Neural progenitor cell (in vitro differentiated cells): Measurements from ENCODE around the gene VAMP2. TPM values are rescaled to one million over a fixed set of nuclear protein-coding genes. Genes with fewer than 3 reads are reported as not detected.

Experiments used
- DNase-seq: peaks from one replicate; pipeline ENCODE4 v3.0.0-alpha.2; 2016; ENCODE audit warnings: low spot score
- H2AFZ ChIP-seq: fragments of 200-600 bp; sonication (generic); replicated peaks from 2 replicates; pipeline ENCODE4 v1.6.1; 2016; ENCODE audit warnings: antibody characterized with exemption
- H3F3A ChIP-seq: fragments of 200-600 bp; sonication (generic); 2 replicates; pipeline ENCODE4 v1.6.1; 2016; ENCODE audit warnings: antibody characterized with exemption, low read depth
- H3K27ac ChIP-seq: fragments of 200-600 bp; sonication (generic); 2 replicates; pipeline ENCODE4 v1.5.1; 2016; ENCODE audit warnings: mild to moderate bottlenecking
- H3K27me3 ChIP-seq: fragments of 200-600 bp; sonication (generic); 2 replicates; pipeline ENCODE4 v1.6.1; 2016; ENCODE audit warnings: mild to moderate bottlenecking, moderate library complexity
- H3K36me3 ChIP-seq: fragments of 200-600 bp; sonication (generic); 2 replicates; pipeline ENCODE4 v1.5.1; 2016
- H3K4me1 ChIP-seq: fragments of 200-600 bp; sonication (generic); 2 replicates; pipeline ENCODE4 v1.6.1; 2016; ENCODE audit warnings: mixed run types
- H3K4me2 ChIP-seq: fragments of 200-600 bp; sonication (generic); 2 replicates; pipeline ENCODE4 v1.6.1; 2016
- H3K4me3 ChIP-seq: fragments of 200-600 bp; sonication (generic); 2 replicates; pipeline ENCODE4 v1.5.1; 2016
- H3K79me2 ChIP-seq: fragments of 200-600 bp; sonication (generic); 2 replicates; pipeline ENCODE4 v1.6.1; 2016; ENCODE audit warnings: low read depth
- H3K9ac ChIP-seq: fragments of 200-600 bp; sonication (generic); 2 replicates; pipeline ENCODE4 v1.6.1; 2016
- H3K9me3 ChIP-seq: fragments of 200-600 bp; sonication (generic); 2 replicates; pipeline ENCODE4 v1.5.1; 2016; ENCODE audit warnings: low read depth
- H4K20me1 ChIP-seq: fragments of 200-600 bp; sonication (generic); 2 replicates; pipeline ENCODE4 v1.6.1; 2016; ENCODE audit warnings: low read depth
- H3K27ac Mint-ChIP-seq: 3 replicates; pipeline ENCODE4 v1.8.0; 2021; ENCODE audit warnings: mixed read lengths
- H3K27me3 Mint-ChIP-seq: 2 replicates; pipeline ENCODE4 v1.8.0; 2022; ENCODE audit warnings: low read depth, mild to moderate bottlenecking, inconsistent platforms, moderate library complexity, mixed read lengths; ENCODE audit not compliant: insufficient read depth
- H3K36me3 Mint-ChIP-seq: 3 replicates; pipeline ENCODE4 v1.8.0; 2021; ENCODE audit warnings: mixed read lengths
- H3K4me1 Mint-ChIP-seq: 3 replicates; pipeline ENCODE4 v1.8.0; 2021; ENCODE audit warnings: mixed read lengths
- H3K4me3 Mint-ChIP-seq: 3 replicates; pipeline ENCODE4 v1.8.0; 2021; ENCODE audit warnings: mild to moderate bottlenecking, moderate library complexity, mixed read lengths
- H3K9me3 Mint-ChIP-seq: 3 replicates; pipeline ENCODE4 v1.8.0; 2020; ENCODE audit warnings: mixed read lengths
- EZH2 ChIP-seq: fragments of 200-600 bp; sonication (generic); IDR thresholded peaks from 2 replicates; pipeline ENCODE4 v1.6.1; 2017; ENCODE audit warnings: antibody characterized with exemption, mild to moderate bottlenecking, moderate library complexity
- EZH2phosphoT487 ChIP-seq: fragments of 200-600 bp; sonication (generic); IDR thresholded peaks from 2 replicates; pipeline ENCODE4 v1.6.1; 2017; ENCODE audit warnings: antibody characterized with exemption
- total RNA-seq: library from RNA; depleted of rRNA; stranded (reverse); fragments of >200 nt; gene quantifications from 2 replicates; pipeline ENCODE4 v1.2.3, GENCODE V29; 2015; ENCODE audit warnings: low replicate concordance
- TF ChIP-seq, protein P1 (sequence below): fragments of 200-600 bp; sonication (generic); IDR thresholded peaks from 2 replicates; pipeline ENCODE4 v1.5.1; 2017; ENCODE audit warnings: antibody characterized with exemption, mild to moderate bottlenecking

The VAMP2 gene
- total RNA-seq, 1 donor from 2014 or later: 11.7 TPM

DNA sequence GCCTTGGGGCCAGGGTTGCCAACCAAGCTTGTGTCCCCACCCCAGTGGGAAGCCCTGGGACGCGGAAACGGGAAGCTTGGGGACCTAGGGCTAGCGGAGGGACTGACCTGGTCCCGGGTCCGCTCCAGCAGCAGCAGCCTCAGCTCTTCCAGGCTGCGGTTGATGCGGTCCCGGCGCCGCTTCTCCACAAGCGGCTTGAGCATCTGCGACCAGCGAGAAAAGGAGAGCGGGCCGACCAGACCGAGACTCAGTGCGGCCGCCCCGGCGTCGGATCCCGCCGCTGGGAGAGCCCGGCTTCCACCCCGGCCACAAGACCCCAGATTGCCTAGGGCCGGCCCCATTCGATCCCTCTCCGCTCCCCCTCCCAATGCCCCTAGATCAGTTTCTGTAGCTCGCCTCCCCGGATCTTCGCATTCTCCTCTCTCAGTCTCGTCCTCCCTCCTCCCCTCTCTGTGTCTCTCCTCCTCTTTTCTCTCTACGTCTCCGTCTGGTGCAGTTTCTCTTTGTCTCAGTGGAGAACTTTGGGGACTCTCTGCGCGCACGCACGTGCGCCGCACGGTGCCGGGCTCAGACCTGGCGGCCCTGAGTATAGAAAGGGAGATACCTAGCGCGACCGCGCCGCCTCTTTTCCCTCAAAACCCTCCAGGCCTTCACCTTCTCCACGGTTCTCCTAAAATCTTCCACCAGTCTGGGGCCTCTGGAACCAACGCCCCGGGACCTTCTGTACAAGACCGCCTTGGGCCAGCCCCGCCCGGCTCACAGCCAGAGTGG is 39.6 kb downstream of the VAMP2 start:
- H3K4me1 ChIP-seq: peaks cover 14% of the 10 kb centered on the region
- peaks cover 7% of the 10 kb centered on the region for H3K36me3 Mint-ChIP-seq
- peak overlapping the region; percentile 75 for H3K4me3 ChIP-seq
- H3K27me3 Mint-ChIP-seq: peaks cover 82% of the 10 kb centered on the region
- no peak overlapping the region for H3K27ac Mint-ChIP-seq
- peak overlapping the region; percentile 71 for H2AFZ ChIP-seq
- H3K9ac ChIP-seq: no peak overlapping the region
- H4K20me1 ChIP-seq: peaks cover 28% of the 10 kb centered on the region
- no peak overlapping the region for H3K27ac ChIP-seq
- TF ChIP-seq EZH2phosphoT487 (peak; percentile 75), EZH2 (peak; percentile 71)
- TF ChIP-seq, protein P1, sequence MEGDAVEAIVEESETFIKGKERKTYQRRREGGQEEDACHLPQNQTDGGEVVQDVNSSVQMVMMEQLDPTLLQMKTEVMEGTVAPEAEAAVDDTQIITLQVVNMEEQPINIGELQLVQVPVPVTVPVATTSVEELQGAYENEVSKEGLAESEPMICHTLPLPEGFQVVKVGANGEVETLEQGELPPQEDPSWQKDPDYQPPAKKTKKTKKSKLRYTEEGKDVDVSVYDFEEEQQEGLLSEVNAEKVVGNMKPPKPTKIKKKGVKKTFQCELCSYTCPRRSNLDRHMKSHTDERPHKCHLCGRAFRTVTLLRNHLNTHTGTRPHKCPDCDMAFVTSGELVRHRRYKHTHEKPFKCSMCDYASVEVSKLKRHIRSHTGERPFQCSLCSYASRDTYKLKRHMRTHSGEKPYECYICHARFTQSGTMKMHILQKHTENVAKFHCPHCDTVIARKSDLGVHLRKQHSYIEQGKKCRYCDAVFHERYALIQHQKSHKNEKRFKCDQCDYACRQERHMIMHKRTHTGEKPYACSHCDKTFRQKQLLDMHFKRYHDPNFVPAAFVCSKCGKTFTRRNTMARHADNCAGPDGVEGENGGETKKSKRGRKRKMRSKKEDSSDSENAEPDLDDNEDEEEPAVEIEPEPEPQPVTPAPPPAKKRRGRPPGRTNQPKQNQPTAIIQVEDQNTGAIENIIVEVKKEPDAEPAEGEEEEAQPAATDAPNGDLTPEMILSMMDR: no peak
- peak overlapping the region; percentile 91 for H3K4me3 Mint-ChIP-seq
- peaks cover 50% of the 10 kb centered on the region for H3K4me1 Mint-ChIP-seq
- H3K36me3 ChIP-seq: no peaks in the 10 kb centered on the region
- peak; percentile 59 for DNase-seq
- H3K4me2 ChIP-seq: peak overlapping the region; percentile 90
- H3K27me3 ChIP-seq: peaks cover 64% of the 10 kb centered on the region
- no peaks in the 10 kb centered on the region for H3K9me3 ChIP-seq
- peaks cover 24% of the 10 kb centered on the region for H3K9me3 Mint-ChIP-seq
- H3K79me2 ChIP-seq: no peaks in the 10 kb centered on the region
- H3F3A ChIP-seq: peaks cover 81% of the 10 kb centered on the region

DNA sequence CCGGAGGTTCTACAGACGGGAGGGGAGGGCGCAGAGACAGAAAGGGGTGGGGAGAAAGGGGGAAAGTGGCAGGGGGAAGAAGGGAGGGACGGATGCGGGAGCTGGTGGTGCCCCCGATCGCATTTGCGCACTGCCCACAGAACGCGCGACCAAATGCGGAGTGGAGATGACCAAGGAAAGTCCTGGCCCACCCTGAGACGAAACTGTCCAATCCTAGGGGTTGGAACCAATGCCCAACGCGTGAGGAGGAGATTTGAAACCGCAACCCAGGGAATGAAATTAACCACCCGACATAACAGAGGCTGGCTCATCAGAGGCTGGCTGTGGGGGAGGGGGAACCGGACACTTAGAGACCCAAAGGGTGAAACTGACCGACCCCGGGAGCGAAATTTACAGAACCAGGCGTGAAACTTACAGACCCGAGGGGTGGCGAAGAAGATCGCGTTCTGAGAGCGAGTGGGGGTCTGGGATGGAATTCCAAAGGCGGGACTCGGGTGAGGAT is 40.3 kb downstream of the VAMP2 start:
- peak; percentile 57 for DNase-seq
- peak overlapping the region; percentile 71 for H2AFZ ChIP-seq
- H3K9ac ChIP-seq: no peak overlapping the region
- peak overlapping the region; percentile 90 for H3K4me2 ChIP-seq
- Mint-ChIP-seq H3K4me1 (peaks cover 54% of the 10 kb centered on the region), H3K9me3 (peaks cover 24% of the 10 kb centered on the region), H3K27ac (no peak overlapping the region), H3K36me3 (peaks cover 7% of the 10 kb centered on the region), H3K4me3 (peak overlapping the region; percentile 91), H3K27me3 (peaks cover 85% of the 10 kb centered on the region)
- no peak for TF ChIP-seq EZH2
- TF ChIP-seq, protein P1: no peak
- no peak for TF ChIP-seq EZH2phosphoT487
- H3K27me3 ChIP-seq: peaks cover 64% of the 10 kb centered on the region
- H3K79me2 ChIP-seq: no peaks in the 10 kb centered on the region
- no peak overlapping the region for H3K27ac ChIP-seq
- H3K9me3 ChIP-seq: no peaks in the 10 kb centered on the region
- peaks cover 83% of the 10 kb centered on the region for H3F3A ChIP-seq
- peaks cover 28% of the 10 kb centered on the region for H4K20me1 ChIP-seq
- H3K36me3 ChIP-seq: no peaks in the 10 kb centered on the region
- H3K4me1 ChIP-seq: peaks cover 14% of the 10 kb centered on the region
- peak overlapping the region; percentile 75 for H3K4me3 ChIP-seq

DNA sequence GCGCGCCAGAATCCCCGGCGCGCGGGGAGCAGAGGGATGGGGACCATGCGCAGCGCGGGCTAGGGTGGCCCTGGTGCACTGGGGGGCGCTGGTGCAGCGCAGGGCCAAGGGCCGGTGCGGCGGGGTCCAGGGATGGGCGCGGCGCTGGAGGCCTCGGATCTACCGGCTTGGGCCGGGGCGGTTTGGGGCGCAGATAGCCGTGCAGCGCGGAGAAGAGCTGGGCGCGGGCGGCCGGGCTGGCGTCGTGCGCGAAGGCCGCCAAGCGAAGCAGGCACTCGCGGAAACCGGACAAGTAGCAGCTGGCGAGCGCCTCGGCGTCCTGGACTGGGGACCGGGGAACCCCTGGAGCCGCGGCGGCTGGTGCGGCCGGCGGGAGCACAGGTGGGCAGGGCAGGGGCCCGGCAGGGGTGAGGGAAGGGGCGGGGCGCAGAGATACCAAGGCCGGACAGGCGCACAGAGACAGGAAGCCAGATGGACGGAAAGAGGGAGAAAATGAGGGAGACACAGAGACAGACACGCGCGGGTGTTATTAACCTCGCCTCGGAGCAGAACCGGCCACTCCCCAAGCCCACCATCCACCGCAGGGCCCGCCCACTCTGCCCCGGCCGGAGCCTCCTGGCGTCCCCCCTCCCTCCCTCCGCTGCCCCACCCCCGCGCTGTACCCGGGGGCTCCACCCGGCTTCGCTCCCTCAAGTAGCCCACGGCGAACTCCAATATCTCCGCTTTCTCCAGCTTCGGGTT is 40.9 kb downstream of the VAMP2 start:
- Mint-ChIP-seq H3K27ac (no peak overlapping the region), H3K4me3 (peak overlapping the region; percentile 91), H3K27me3 (peaks cover 83% of the 10 kb centered on the region), H3K9me3 (peaks cover 24% of the 10 kb centered on the region), H3K4me1 (peaks cover 51% of the 10 kb centered on the region), H3K36me3 (peaks cover 7% of the 10 kb centered on the region)
- Histone ChIP-seq H3K9ac (no peak overlapping the region), H3K4me2 (peak overlapping the region; percentile 90), H3K4me3 (peak overlapping the region; percentile 75), H2AFZ (peak overlapping the region; percentile 71), H4K20me1 (peaks cover 24% of the 10 kb centered on the region), H3K27ac (no peak overlapping the region), H3F3A (peaks cover 77% of the 10 kb centered on the region), H3K4me1 (peaks cover 11% of the 10 kb centered on the region), H3K79me2 (no peaks in the 10 kb centered on the region), H3K27me3 (peaks cover 64% of the 10 kb centered on the region), H3K36me3 (no peaks in the 10 kb centered on the region), H3K9me3 (no peaks in the 10 kb centered on the region)
- TF ChIP-seq EZH2phosphoT487: no peak
- TF ChIP-seq, protein P1: peak; percentile 75
- DNase-seq: peak; percentile 96
